Activated CD8-positive, alpha-beta memory T cell treated with anti-CD3 and anti-CD28 coated beads for 48 hours (primary cell): Measurements from ENCODE around the gene RPSA.
A peak's percentile ranks its signal among the peaks of the same experiment; 100 is the strongest.
"Not testable (repeated sequence)": the region's sequence is repeated elsewhere in the genome, so short reads cannot be mapped to it uniquely, and the experiment has no call there.

Experiments
- DNase-seq, 3 experiments: peaks; one replicate each; pipeline ENCODE4 v3.0.0-alpha.2; 2020; ENCODE audit warnings: low read depth in 2 of 3, low spot score in 2 of 3

The RPSA gene

GRCh38 chr3:39406368-39407258 is at the start of gene RPSA:
Gene RPSA (plus strand): TSS chr3:39406720. CDS start chr3:39407654, 934 bp downstream.
- DNase-seq = peak; percentile 76 to 93 (median 82)

- no peak for DNase-seq
Measured at GRCh38 chr3:39358333-39358732, 48.2 kb upstream of the RPSA start.

GRCh38 chr3:39361252-39361927 is 45.1 kb upstream of the RPSA start:
- peak in 1 of 3 experiments; percentile 26 for DNase-seq

- no peak for DNase-seq
Measured at GRCh38 chr3:39362192-39362591, 44.3 kb upstream of the RPSA start.

GRCh38 chr3:39362812-39363211 is 43.7 kb upstream of the RPSA start:
- DNase-seq = no peak

- DNase-seq = not testable (repeated sequence)
Measured at GRCh38 chr3:39370450-39370849, 36.1 kb upstream of the RPSA start.

- DNase-seq = no peak
Measured at GRCh38 chr3:39372833-39373232, 33.7 kb upstream of the RPSA start.

GRCh38 chr3:39376959-39377634 is 29.4 kb upstream of the RPSA start:
- DNase-seq = no peak

GRCh38 chr3:39378088-39378487 is 28.4 kb upstream of the RPSA start:
- no peak for DNase-seq

GRCh38 chr3:39378957-39379777 is 27.4 kb upstream of the RPSA start:
- DNase-seq = no peak

GRCh38 chr3:39379778-39380155 is 26.8 kb upstream of the RPSA start:
- DNase-seq = no peak

GRCh38 chr3:39381432-39381831 is 25.1 kb upstream of the RPSA start:
- DNase-seq = no peak

- DNase-seq = peak; percentile 53 to 71 (median 69)
Measured at GRCh38 chr3:39383045-39383880, 23.3 kb upstream of the RPSA start, which contains the start of gene SLC25A38. Gene SLC25A38 (plus strand): TSS chr3:39383370. CDS start chr3:39383725, 355 bp downstream.

GRCh38 chr3:39383881-39384664 is 22.4 kb upstream of the RPSA start:
- peak; percentile 81 to 94 (median 87) for DNase-seq

GRCh38 chr3:39384665-39385000 is 21.9 kb upstream of the RPSA start:
- no peak for DNase-seq

- DNase-seq = no peak
Measured at GRCh38 chr3:39385456-39386090, 20.9 kb upstream of the RPSA start.

- no peak for DNase-seq
Measured at GRCh38 chr3:39386318-39386717, 20.2 kb upstream of the RPSA start.

GRCh38 chr3:39387411-39387975 is 19.0 kb upstream of the RPSA start:
- no peak for DNase-seq
